T-helper 1 cell treated with Interleukin-12 subunit alpha and Interleukin-12 subunit beta and Interleukin-4 antibody, amounts not matched to agents 30 ng/mL and 1 ng/mL, for 36 hours (primary cell): ENCODE data around the gene ITGA2B. TPM values are rescaled to one million over a fixed set of nuclear protein-coding genes. Genes with fewer than 3 reads are reported as not detected.
"Not testable (repeated sequence)": the region's sequence is repeated elsewhere in the genome, so short reads cannot be mapped to it uniquely, and the experiment has no call there.

Experiments
- intact Hi-C: fragments of 100-400 bp; cut with micrococcal nuclease; formaldehyde crosslinking; loops from one replicate; pipeline ENCODE4 v1.15.1; 2024
- total RNA-seq: library from RNA; stranded (reverse); gene quantifications from 2 replicates; pipeline ENCODE4 v1.2.3, GENCODE V29; 2022

Gene ITGA2B
- total RNA-seq, 1 donor from 2014 or later, result 0.39 TPM

- intact Hi-C loops, result no loop called here
Observed at GRCh38 chr17:44333371-44333770, 56.1 kb downstream of the ITGA2B start.

GRCh38 chr17:44331249-44331760, 58.1 kb downstream of the ITGA2B start:
- intact Hi-C loops, result loop anchor here (1.0 kb wide), 4 partner anchors 14 to 190 kb away; partner anchors contain the start of genes GRN, HROB and TMUB2

DNA sequence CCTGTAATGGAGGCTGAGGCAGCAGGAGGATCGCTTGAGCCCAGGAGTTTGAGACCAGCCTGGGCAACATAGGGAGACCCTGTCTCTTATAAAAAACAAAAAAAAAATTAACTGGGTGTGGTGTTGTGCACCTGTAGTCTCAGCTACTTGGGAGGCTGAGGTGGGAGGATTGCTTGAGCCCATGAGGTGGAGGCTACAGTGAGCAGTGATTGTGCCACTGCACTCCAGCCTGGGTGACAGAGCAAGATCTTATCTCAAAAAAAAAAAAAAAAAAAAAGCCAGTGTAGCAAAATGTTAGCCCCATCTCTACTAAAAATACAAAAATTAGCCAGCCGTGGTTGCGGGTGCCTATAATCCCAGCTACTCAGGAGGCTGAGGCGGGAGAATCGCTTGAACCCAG, 59.2 kb downstream of the ITGA2B start:
- intact Hi-C loops, result not testable (repeated sequence)

DNA sequence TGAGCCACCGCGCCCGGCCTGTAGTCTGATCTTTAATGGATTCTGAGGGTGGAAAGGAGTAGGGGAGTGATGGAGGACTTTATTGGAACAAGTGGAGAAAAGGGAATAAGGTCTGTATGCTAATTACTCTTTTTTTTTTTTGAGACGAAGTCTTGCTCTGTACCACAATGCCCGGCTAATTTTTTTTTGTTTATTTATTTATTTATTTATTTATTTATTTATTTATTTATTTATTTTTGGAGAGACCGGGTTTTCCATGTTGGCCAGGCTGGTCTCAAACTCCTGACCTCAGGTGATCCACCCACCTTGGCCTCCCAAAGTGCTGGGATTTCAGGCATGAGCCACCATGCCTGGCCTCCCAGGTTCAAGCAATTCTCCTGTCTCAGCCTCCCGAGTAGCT, 59.9 kb downstream of the ITGA2B start:
- intact Hi-C loops, result loop anchor here (5.0 to 10.0 kb wide), 3 partner anchors 207 to 985 kb away; partner anchors contain the start of genes HDAC5, LSM12 and MAP3K14

DNA sequence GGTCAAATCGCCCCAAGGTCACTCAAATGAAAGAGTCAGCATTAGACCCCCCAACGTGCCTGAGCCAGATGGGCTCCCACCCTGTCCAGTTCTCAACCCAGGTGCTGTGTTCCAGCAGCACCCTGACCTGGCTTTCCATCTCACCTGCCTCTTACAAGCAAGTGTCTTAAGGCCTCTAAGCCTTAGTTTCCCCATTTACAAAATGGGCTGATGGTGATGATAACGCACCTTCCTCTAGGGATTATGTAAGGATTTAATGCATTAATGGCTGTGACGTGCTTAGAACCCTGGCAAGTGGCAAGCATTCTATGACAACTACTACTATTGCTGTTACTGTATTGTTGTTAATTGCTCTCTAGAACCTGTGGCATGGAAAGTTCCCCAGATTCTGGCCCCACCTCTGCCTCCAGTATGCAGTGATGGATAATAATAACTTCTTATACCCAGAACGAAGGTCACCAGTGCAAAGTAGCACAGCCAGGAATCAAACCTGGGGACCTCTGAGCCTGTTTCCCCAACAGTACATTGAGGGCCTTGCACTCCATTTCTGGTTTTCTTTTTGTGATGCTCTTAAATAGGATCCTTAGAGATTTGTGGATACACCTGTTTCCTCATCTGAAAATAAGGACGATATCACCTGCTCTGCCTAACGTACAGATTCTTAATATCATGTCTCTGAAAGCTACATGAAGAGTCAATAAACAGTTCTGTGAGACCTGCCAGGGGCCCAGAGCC, 61.6 kb downstream of the ITGA2B start:
- intact Hi-C loops, result loop anchor here (5.0 to 10.0 kb wide), 3 partner anchors 206 to 987 kb away; partner anchors contain the start of genes HDAC5, LSM12 and MAP3K14

DNA sequence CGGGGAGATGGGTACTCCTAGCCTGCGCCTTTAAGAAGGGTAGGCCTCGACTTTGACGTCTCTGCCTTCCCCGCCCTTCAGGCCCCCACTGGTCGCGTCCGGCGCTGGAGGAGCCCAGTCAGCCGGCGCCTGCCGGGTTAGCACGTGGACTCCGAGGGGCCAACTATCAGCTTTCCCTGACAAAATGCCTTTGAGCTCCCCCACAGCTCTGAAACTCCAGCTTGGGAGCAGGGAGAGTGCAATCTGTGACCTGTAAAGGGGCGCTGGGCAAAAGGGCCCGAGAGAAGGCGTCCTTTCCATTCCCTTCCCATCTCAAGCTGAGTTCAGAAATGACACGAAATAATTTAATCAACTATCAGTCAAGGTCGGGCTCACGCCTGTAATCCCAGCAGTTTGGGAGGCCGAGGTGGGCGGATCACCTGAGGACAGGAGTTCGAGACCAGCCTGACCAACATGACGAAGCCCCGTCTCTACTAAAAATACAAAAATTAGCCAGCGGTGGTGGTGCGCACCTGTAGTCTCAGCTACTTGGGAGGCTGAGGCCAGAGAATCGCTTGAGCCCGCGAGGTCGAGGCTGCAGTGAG, 62.5 kb downstream of the ITGA2B start:
- intact Hi-C loops, result loop anchor here (1.0 to 10.0 kb wide), 6 partner anchors 18 to 988 kb away; partner anchors contain the start of genes GRN, HDAC5, LSM12 and MAP3K14

GRCh38 chr17:44324571-44325275, 64.7 kb downstream of the ITGA2B start, which contains the start of gene SLC25A39:
TSS of gene SLC25A39 (minus strand) at chr17:44324823. CDS start at chr17:44323562, 1,261 bp downstream.
- intact Hi-C loops, result loop anchor here (1.0 to 10.0 kb wide), 10 partner anchors 16 to 990 kb away; partner anchors contain the start of genes HDAC5, HROB, LSM12 and MAP3K14

DNA sequence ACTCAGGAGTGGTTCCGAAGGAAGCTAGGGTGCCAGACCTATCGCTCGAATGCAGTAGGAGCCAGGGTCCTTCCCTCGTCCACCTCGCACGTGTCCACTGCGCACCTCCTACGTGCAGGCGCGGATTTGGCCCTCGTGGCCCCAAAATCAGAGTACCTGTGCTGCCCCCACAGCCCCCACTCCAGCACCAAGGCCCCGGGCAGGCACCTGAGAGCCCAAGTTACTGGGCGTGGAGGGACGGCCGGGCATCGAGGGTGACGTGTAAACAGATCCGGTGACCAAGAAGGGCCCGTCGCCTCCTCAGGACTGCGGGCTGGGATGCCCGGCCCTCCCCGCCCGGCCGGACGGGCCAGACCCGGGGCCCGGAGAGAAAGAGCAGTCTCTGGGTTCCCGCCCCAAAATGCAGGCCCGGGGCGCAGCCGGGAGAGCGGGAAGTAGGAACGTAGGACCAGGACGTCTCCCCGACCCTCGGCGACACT, 65.3 kb downstream of the ITGA2B start:
- intact Hi-C loops, result loop anchor here (1.0 to 10.0 kb wide), 8 partner anchors 16 to 991 kb away; partner anchors contain the start of genes HROB, MAP3K14, RUNDC3A and TMUB2

GRCh38 chr17:44323359-44324091, 65.9 kb downstream of the ITGA2B start:
- intact Hi-C loops, result loop anchor here (1.0 to 10.0 kb wide), 8 partner anchors 15 to 991 kb away; partner anchors contain the start of genes HROB, MAP3K14, RUNDC3A and TMUB2

DNA sequence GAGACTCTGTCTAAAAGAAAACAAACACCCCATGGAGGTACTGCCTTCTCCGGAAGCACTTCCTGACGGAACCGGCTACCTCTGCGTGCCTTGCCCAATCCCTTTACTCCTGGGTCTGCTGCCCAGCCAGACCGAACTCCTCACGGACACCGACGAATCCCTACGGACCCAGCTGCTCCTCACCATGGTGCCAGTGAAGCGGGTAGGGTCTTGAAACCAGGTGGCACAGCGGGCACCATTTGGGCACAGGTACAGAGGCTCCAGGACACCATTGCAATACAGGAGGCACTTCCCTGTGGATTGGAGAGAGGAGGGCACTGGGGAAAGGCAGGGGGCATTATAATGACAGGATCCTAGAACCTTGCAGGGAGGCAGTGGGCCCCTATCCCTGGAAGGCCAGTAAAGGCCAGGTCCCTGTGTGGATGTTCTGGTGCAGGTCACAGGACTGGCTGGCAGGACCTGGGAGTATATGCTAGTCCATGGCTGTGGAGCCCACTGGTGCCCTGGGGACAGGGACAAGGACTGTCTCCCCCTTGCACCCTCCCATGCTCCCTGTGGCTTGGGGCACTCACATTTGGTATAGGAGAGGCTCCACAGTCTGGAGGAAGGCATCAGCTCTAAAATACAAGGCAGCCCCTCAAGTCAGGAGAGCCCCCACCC, 67.1 kb downstream of the ITGA2B start:
- intact Hi-C loops, result loop anchor here (10.0 kb wide), 1 partner anchor 992 kb away; the partner anchor contains the start of gene MAP3K14

Other genes with a start within 250 kb of the ITGA2B start
- 11.1 and 12.4 TPM in 2 replicates for gene HROB, start 247.7 kb downstream of the ITGA2B start, total RNA-seq
- gene ASB16, start 218.9 kb downstream of the ITGA2B start, total RNA-seq, result 0.56 TPM in 1 of 2 replicates, not detected in the other
- gene TMUB2, start 202.7 kb downstream of the ITGA2B start, total RNA-seq, result 28.4 and 33.2 TPM in 2 replicates
- gene ATXN7L3, start 189.8 kb downstream of the ITGA2B start, total RNA-seq, result 122 and 128 TPM in 2 replicates
- 169 and 175 TPM in 2 replicates for gene UBTF, start 170.0 kb downstream of the ITGA2B start, total RNA-seq
- gene SLC4A1, start 121.5 kb downstream of the ITGA2B start, total RNA-seq, result not detected in 2 replicates
- 0.56 and 0.64 TPM in 2 replicates for gene RUNDC3A, start 81.0 kb downstream of the ITGA2B start, total RNA-seq
- 116 and 123 TPM in 2 replicates for gene SLC25A39, start 64.8 kb downstream of the ITGA2B start, total RNA-seq
- gene GRN, start 44.3 kb downstream of the ITGA2B start, total RNA-seq, result 58.0 and 65.5 TPM in 2 replicates
- gene FAM171A2, start 25.8 kb downstream of the ITGA2B start, total RNA-seq, result 0.15 TPM in 1 of 2 replicates, not detected in the other
- 45.4 and 50.8 TPM in 2 replicates for gene GPATCH8, start 113.8 kb upstream of the ITGA2B start, total RNA-seq
- gene FZD2, start 167.8 kb upstream of the ITGA2B start, total RNA-seq, result 0.12 TPM in 1 of 2 replicates, not detected in the other